ENCODE data around the gene MIDN.

MIDN gene

GRCh38 chr19:1252221-1252820 is 3.9 kb downstream of the MIDN start:
- intact Hi-C loops (cut with micrococcal nuclease) = loop anchor here (1.0 kb wide), 1 partner anchor 8 kb away; no protein-coding TSS in a partner anchor
- Mint-ChIP-seq H3K4me3 (peak overlapping the region; percentile 96), H3K4me1 (ENCODE audit: low read depth) (peaks cover 33% of the 10 kb centered on the region), H3K36me3 (ENCODE audit: low read depth) (peaks cover 78% of the 10 kb centered on the region), H3K9me3 (no peaks in the 10 kb centered on the region), H3K27ac (peak overlapping the region; percentile 96), H3K27me3 (no peaks in the 10 kb centered on the region)

GRCh38 chr19:1252821-1253513 is 4.6 kb downstream of the MIDN start:
- Mint-ChIP-seq H3K27me3 (no peaks in the 10 kb centered on the region), H3K4me3 (peak overlapping the region; percentile 96), H3K27ac (peak overlapping the region; percentile 96), H3K36me3 (ENCODE audit: low read depth) (peaks cover 84% of the 10 kb centered on the region), H3K4me1 (ENCODE audit: low read depth) (peaks cover 39% of the 10 kb centered on the region), H3K9me3 (no peaks in the 10 kb centered on the region)
- intact Hi-C loops (cut with micrococcal nuclease) = loop anchor here (1.0 kb wide), 1 partner anchor 7 kb away; no protein-coding TSS in a partner anchor

GRCh38 chr19:1253514-1254080 is 5.2 kb downstream of the MIDN start:
- Mint-ChIP-seq H3K36me3 (ENCODE audit: low read depth) (peaks cover 91% of the 10 kb centered on the region), H3K4me3 (peak overlapping the region; percentile 96), H3K27ac (peak overlapping the region; percentile 96), H3K4me1 (ENCODE audit: low read depth) (peaks cover 43% of the 10 kb centered on the region), H3K27me3 (no peaks in the 10 kb centered on the region), H3K9me3 (no peaks in the 10 kb centered on the region)
- intact Hi-C loops (cut with micrococcal nuclease) = no loop called here

- Mint-ChIP-seq H3K9me3 (no peaks in the 10 kb centered on the region), H3K27ac (peak overlapping the region; percentile 96), H3K4me1 (ENCODE audit: low read depth) (peaks cover 47% of the 10 kb centered on the region), H3K27me3 (no peaks in the 10 kb centered on the region), H3K4me3 (peak overlapping the region; percentile 96), H3K36me3 (ENCODE audit: low read depth) (peaks cover 96% of the 10 kb centered on the region)
- intact Hi-C loops (cut with micrococcal nuclease) = no loop called here
Measured at GRCh38 chr19:1254081-1254527, 5.7 kb downstream of the MIDN start.

GRCh38 chr19:1254530-1255185 is 6.3 kb downstream of the MIDN start:
- peak overlapping the region; percentile 96 for H3K27ac Mint-ChIP-seq
- peaks cover 96% of the 10 kb centered on the region for H3K36me3 Mint-ChIP-seq (ENCODE audit: low read depth)
- H3K27me3 Mint-ChIP-seq = no peaks in the 10 kb centered on the region
- peak overlapping the region; percentile 96 for H3K4me3 Mint-ChIP-seq
- intact Hi-C loops (cut with micrococcal nuclease) = no loop called here
- H3K9me3 Mint-ChIP-seq = no peaks in the 10 kb centered on the region
- peaks cover 52% of the 10 kb centered on the region for H3K4me1 Mint-ChIP-seq (ENCODE audit: low read depth)

GRCh38 chr19:1255186-1256161 is 7.1 kb downstream of the MIDN start:
- intact Hi-C loops (cut with micrococcal nuclease) = no loop called here
- Mint-ChIP-seq H3K9me3 (no peaks in the 10 kb centered on the region), H3K4me1 (ENCODE audit: low read depth) (peaks cover 61% of the 10 kb centered on the region), H3K36me3 (ENCODE audit: low read depth) (peaks cover 89% of the 10 kb centered on the region), H3K4me3 (peak overlapping the region; percentile 54), H3K27me3 (no peaks in the 10 kb centered on the region), H3K27ac (peak overlapping the region; percentile 96)

- no peaks in the 10 kb centered on the region for H3K9me3 Mint-ChIP-seq
- H3K4me1 Mint-ChIP-seq (ENCODE audit: low read depth) = peaks cover 69% of the 10 kb centered on the region
- H3K4me3 Mint-ChIP-seq = no peak overlapping the region
- intact Hi-C loops (cut with micrococcal nuclease) = no loop called here
- H3K27me3 Mint-ChIP-seq = peaks cover 2% of the 10 kb centered on the region
- peaks cover 75% of the 10 kb centered on the region for H3K36me3 Mint-ChIP-seq (ENCODE audit: low read depth)
- peak overlapping the region; percentile 96 for H3K27ac Mint-ChIP-seq
Measured at GRCh38 chr19:1256646-1257474, 8.5 kb downstream of the MIDN start.

- Mint-ChIP-seq H3K9me3 (no peaks in the 10 kb centered on the region), H3K27me3 (peaks cover 2% of the 10 kb centered on the region), H3K36me3 (ENCODE audit: low read depth) (peaks cover 67% of the 10 kb centered on the region), H3K4me3 (peak overlapping the region; percentile 59), H3K27ac (peak overlapping the region; percentile 90), H3K4me1 (ENCODE audit: low read depth) (peaks cover 70% of the 10 kb centered on the region)
- intact Hi-C loops (cut with micrococcal nuclease) = no loop called here
Measured at GRCh38 chr19:1257475-1258162, 9.2 kb downstream of the MIDN start.

- peaks cover 74% of the 10 kb centered on the region for H3K4me1 Mint-ChIP-seq (ENCODE audit: low read depth)
- intact Hi-C loops (cut with micrococcal nuclease) = no loop called here
- H3K27ac Mint-ChIP-seq = peak overlapping the region; percentile 90
- peak overlapping the region; percentile 59 for H3K4me3 Mint-ChIP-seq
- H3K27me3 Mint-ChIP-seq = peaks cover 2% of the 10 kb centered on the region
- H3K36me3 Mint-ChIP-seq (ENCODE audit: low read depth) = peaks cover 62% of the 10 kb centered on the region
- no peaks in the 10 kb centered on the region for H3K9me3 Mint-ChIP-seq
Measured at GRCh38 chr19:1258163-1258492, 9.7 kb downstream of the MIDN start.

- Mint-ChIP-seq H3K27me3 (peaks cover 2% of the 10 kb centered on the region), H3K4me1 (ENCODE audit: low read depth) (peaks cover 74% of the 10 kb centered on the region), H3K27ac (peak overlapping the region; percentile 90), H3K36me3 (ENCODE audit: low read depth) (peaks cover 56% of the 10 kb centered on the region), H3K4me3 (peak overlapping the region; percentile 77), H3K9me3 (no peaks in the 10 kb centered on the region)
- intact Hi-C loops (cut with micrococcal nuclease) = no loop called here
Measured at GRCh38 chr19:1258707-1259205, 10.4 kb downstream of the MIDN start.

- peaks cover 2% of the 10 kb centered on the region for H3K27me3 Mint-ChIP-seq
- H3K4me1 Mint-ChIP-seq (ENCODE audit: low read depth) = peaks cover 79% of the 10 kb centered on the region
- intact Hi-C loops (cut with micrococcal nuclease) = no loop called here
- H3K36me3 Mint-ChIP-seq (ENCODE audit: low read depth) = peaks cover 50% of the 10 kb centered on the region
- peak overlapping the region; percentile 77 for H3K4me3 Mint-ChIP-seq
- H3K27ac Mint-ChIP-seq = peak overlapping the region; percentile 90
- H3K9me3 Mint-ChIP-seq = no peaks in the 10 kb centered on the region
Measured at GRCh38 chr19:1259206-1259875, 11.0 kb downstream of the MIDN start.
